Amniotic epithelial cell (primary cell): ENCODE data around the gene TOMT.
A peak's percentile ranks its signal among the peaks of the same experiment; 100 is the strongest.

Source experiments
- DNase-seq: peaks from one replicate; pipeline ENCODE4 v3.0.0-alpha.2; 2010; ENCODE audit warnings: low read depth

The TOMT gene

GRCh38 chr11:72105888-72106287 lies at the start of gene TOMT:
TOMT (plus strand) TSS chr11:72105924; CDS start chr11:72105952, 28 bp downstream.
- no peak for DNase-seq

- DNase-seq, result no peak
Observed at GRCh38 chr11:72058416-72059034, 47.2 kb upstream of the TOMT start.

- DNase-seq, result no peak
Observed at GRCh38 chr11:72061739-72062396, 43.9 kb upstream of the TOMT start.

- no peak for DNase-seq
Observed at GRCh38 chr11:72066855-72067254, 38.9 kb upstream of the TOMT start.

- DNase-seq, result no peak
Observed at GRCh38 chr11:72067266-72067665, 38.5 kb upstream of the TOMT start.

GRCh38 chr11:72067676-72068075 lies 38.0 kb upstream of the TOMT start:
- DNase-seq, result no peak

GRCh38 chr11:72069200-72069599 lies 36.5 kb upstream of the TOMT start:
- DNase-seq, result peak; percentile 20

- DNase-seq, result peak; percentile 92
Observed at GRCh38 chr11:72069787-72070251, 35.9 kb upstream of the TOMT start.

- no peak for DNase-seq
Observed at GRCh38 chr11:72070491-72070890, 35.2 kb upstream of the TOMT start.

- peak; percentile 66 for DNase-seq
Observed at GRCh38 chr11:72072348-72072747, 33.4 kb upstream of the TOMT start.

- DNase-seq, result peak; percentile 38
Observed at GRCh38 chr11:72075109-72075508, 30.6 kb upstream of the TOMT start.

- no peak for DNase-seq
Observed at GRCh38 chr11:72075756-72076155, 30.0 kb upstream of the TOMT start.

- peak; percentile 31 for DNase-seq
Observed at GRCh38 chr11:72078477-72078876, 27.2 kb upstream of the TOMT start.

GRCh38 chr11:72079819-72080325 lies 25.9 kb upstream of the TOMT start:
- DNase-seq, result no peak

GRCh38 chr11:72080326-72081183 lies 25.2 kb upstream of the TOMT start, which contains the start of the genes LRRC51 and NUMA1:
LRRC51 (plus strand) TSS chr11:72080850; CDS start chr11:72089084, 8,234 bp downstream.
NUMA1 (minus strand) TSS chr11:72080542; CDS start chr11:72035943, 44,599 bp downstream.
- DNase-seq, result peak; percentile 100

GRCh38 chr11:72081184-72081644 lies 24.5 kb upstream of the TOMT start:
- DNase-seq, result no peak

- no peak for DNase-seq
Observed at GRCh38 chr11:72081821-72082453, 23.8 kb upstream of the TOMT start.

- no peak for DNase-seq
Observed at GRCh38 chr11:72083414-72083813, 22.3 kb upstream of the TOMT start.

GRCh38 chr11:72084076-72084475 lies 21.6 kb upstream of the TOMT start:
- no peak for DNase-seq

- no peak for DNase-seq
Observed at GRCh38 chr11:72084965-72085364, 20.8 kb upstream of the TOMT start.

GRCh38 chr11:72085621-72086351 lies 19.9 kb upstream of the TOMT start:
- DNase-seq, result no peak
